ENCODE data around the gene FLRT2.

DNA sequence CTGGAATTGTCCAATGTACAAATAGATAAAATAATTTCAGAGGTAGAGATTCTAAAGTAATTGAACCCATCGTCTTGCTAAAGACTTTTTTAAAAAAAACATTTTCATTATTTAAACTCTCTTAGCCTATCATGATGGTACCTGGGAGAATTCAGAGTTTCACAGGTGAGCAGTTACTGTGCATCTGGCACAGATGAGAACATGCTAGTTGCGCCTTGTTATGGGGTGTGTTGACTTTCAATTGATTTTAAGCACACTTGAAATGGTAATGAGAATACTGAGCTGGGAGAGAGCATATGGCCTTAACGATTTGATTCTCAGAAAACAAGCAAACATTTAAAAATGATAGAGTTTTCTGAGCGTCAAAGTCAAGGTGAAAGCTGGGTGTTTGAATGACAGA, 66.6 kb downstream of the FLRT2 start:
- no peak for TF ChIP-seq CTCF (IDR thresholded peaks at IDR 0.05)
- no peak for TF ChIP-seq POLR2A (IDR thresholded peaks at IDR 0.05)
